K562 (cell line): ENCODE data around the gene CCDC152. TPM values are rescaled to one million over a fixed set of nuclear protein-coding genes. Genes with fewer than 3 reads are reported as not detected.

Experiments
- FUS ChIP-seq: fragments of 200-400 bp; formaldehyde crosslinking; optimal IDR thresholded peaks from 2 replicates; pipeline ENCODE3; 2017; ENCODE audit warnings: low read depth, low read length
- HDAC3 ChIP-seq: fragments of 450-650 bp; IDR thresholded peaks from 2 replicates; pipeline ENCODE4 v1.6.1; 2018; ENCODE audit warnings: borderline replicate concordance, mild to moderate bottlenecking, moderate library complexity; ENCODE audit not compliant: partially characterized antibody
- HDAC6 ChIP-seq: IDR thresholded peaks from 2 replicates; pipeline ENCODE4 v1.6.1; 2012; ENCODE audit warnings: low read depth, mild to moderate bottlenecking, control low read depth, inconsistent platforms, low read length, moderate library complexity
- RAD21 ChIP-seq, 2 experiments: fragments of 250-450 bp in 1 of 2; fragments of 450-650 bp in 1 of 2; sonication (Bioruptor Pico) in 1 of 2; formaldehyde crosslinking in 1 of 2; IDR thresholded peaks in 1 of 2; conservative IDR thresholded peaks in 1 of 2; 2 replicates each; pipeline versions ENCODE4 v1.4.0 to v1.8.0; 2020 to 2022; ENCODE audit warnings: mild to moderate bottlenecking in 2 of 2, moderate library complexity in 1 of 2
- RBM34 ChIP-seq: fragments of 200-400 bp; formaldehyde crosslinking; IDR thresholded peaks from 2 replicates; pipeline ENCODE4 v1.6.1; 2018; ENCODE audit warnings: low read length, borderline replicate concordance; ENCODE audit not compliant: insufficient read depth
- SAP30 ChIP-seq: fragments of 200-600 bp; sonication (generic); IDR thresholded peaks from 2 replicates; pipeline ENCODE4 v1.6.1; 2012; ENCODE audit warnings: borderline replicate concordance, low read depth, mild to moderate bottlenecking, moderate library complexity, low read length, control low read depth, inconsistent platforms; ENCODE audit not compliant: insufficient read depth, poor library complexity, severe bottlenecking
- TAF15 ChIP-seq: fragments of 200-400 bp; formaldehyde crosslinking; IDR thresholded peaks from 2 replicates; pipeline ENCODE4 v1.6.1; 2017; ENCODE audit warnings: mild to moderate bottlenecking, low read depth, low read length, moderate library complexity
- ZNF217 ChIP-seq: sonication (generic); formaldehyde crosslinking; IDR thresholded peaks from 2 replicates; pipeline ENCODE4 v1.8.0; 2022; ENCODE audit warnings: mild to moderate bottlenecking, missing genetic modification reagents
- polyA plus RNA-seq, 8 experiments: library from polyadenylated mRNA; depleted of rRNA in 4 of 8; stranded (reverse) in 5 of 8; unstranded in 3 of 8; fragments of >200 nt; fragmentation: Nextera tagmentation in 2 of 8; fragmentation: Illumina TruSeq in 1 of 8; extraction: Ambion mirVana in 2 of 8; extraction: Trizol in 1 of 8; gene quantifications; 2 replicates each; pipeline versions ENCODE4 v1.2.1 to v1.2.3, GENCODE V29; 2011 to 2014; ENCODE audit warnings: inconsistent platforms in 1 of 8, missing spikeins in 1 of 8
- total RNA-seq, 7 experiments: library from RNA; depleted of rRNA in 6 of 7; stranded (reverse); fragments of >200 nt in 6 of 7; fragmentation: Illumina TruSeq in 2 of 7; extraction: Trizol in 2 of 7; gene quantifications; 2 replicates each; pipeline versions ENCODE4 v1.2.1 to v1.2.3, GENCODE V29; 2011 to 2021; ENCODE audit warnings: low replicate concordance in 1 of 7
- TF ChIP-seq, protein P1 (sequence below): fragments of 250-450 bp; sonication (Bioruptor Pico); IDR thresholded peaks from 2 replicates; pipeline ENCODE4 v1.4.0; 2020
- TF ChIP-seq, protein P2 (sequence below), 2 experiments: fragments of 450-650 bp; IDR thresholded peaks; 2 replicates each; pipeline ENCODE4 v1.6.1; 2016; ENCODE audit warnings: mild to moderate bottlenecking in 2 of 2, borderline replicate concordance in 1 of 2, low read depth in 1 of 2, moderate library complexity in 1 of 2

CCDC152 gene
- total and polyA plus RNA-seq, 9 of the 15 experiments (the other 6 are each of a cell fraction or from before 2014, with no cell fraction given), result 2.5 to 11.6 (median 5.1) TPM

DNA sequence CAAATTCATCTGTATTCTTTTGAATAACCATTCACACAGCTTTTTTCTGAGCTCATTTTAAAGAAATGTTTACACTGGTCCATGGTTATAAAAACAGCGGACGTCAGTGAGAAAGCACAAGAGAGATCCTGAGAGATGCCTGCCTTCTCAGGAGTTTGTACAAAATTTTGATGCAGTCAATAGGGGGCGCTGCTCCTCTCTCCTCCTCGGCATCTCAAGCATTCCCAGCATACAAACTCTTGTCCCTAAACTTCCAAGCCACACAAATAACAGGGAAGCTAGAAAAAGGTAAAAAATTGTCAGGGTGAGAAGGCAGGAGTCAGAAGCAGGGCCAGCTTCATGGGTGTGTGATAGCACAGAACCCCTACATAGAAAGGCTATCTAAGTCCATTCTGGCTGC is 11.2 kb upstream of the CCDC152 start (continued):
- TF ChIP-seq, protein P1, sequence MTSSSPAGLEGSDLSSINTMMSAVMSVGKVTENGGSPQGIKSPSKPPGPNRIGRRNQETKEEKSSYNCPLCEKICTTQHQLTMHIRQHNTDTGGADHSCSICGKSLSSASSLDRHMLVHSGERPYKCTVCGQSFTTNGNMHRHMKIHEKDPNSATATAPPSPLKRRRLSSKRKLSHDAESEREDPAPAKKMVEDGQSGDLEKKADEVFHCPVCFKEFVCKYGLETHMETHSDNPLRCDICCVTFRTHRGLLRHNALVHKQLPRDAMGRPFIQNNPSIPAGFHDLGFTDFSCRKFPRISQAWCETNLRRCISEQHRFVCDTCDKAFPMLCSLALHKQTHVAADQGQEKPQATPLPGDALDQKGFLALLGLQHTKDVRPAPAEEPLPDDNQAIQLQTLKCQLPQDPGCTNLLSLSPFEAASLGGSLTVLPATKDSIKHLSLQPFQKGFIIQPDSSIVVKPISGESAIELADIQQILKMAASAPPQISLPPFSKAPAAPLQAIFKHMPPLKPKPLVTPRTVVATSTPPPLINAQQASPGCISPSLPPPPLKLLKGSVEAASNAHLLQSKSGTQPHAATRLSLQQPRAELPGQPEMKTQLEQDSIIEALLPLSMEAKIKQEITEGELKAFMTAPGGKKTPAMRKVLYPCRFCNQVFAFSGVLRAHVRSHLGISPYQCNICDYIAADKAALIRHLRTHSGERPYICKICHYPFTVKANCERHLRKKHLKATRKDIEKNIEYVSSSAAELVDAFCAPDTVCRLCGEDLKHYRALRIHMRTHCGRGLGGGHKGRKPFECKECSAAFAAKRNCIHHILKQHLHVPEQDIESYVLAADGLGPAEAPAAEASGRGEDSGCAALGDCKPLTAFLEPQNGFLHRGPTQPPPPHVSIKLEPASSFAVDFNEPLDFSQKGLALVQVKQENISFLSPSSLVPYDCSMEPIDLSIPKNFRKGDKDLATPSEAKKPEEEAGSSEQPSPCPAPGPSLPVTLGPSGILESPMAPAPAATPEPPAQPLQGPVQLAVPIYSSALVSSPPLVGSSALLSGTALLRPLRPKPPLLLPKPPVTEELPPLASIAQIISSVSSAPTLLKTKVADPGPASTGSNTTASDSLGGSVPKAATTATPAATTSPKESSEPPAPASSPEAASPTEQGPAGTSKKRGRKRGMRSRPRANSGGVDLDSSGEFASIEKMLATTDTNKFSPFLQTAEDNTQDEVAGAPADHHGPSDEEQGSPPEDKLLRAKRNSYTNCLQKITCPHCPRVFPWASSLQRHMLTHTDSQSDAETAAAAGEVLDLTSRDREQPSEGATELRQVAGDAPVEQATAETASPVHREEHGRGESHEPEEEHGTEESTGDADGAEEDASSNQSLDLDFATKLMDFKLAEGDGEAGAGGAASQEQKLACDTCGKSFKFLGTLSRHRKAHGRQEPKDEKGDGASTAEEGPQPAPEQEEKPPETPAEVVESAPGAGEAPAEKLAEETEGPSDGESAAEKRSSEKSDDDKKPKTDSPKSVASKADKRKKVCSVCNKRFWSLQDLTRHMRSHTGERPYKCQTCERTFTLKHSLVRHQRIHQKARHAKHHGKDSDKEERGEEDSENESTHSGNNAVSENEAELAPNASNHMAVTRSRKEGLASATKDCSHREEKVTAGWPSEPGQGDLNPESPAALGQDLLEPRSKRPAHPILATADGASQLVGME, result no peak
- TF ChIP-seq RBM34 (no peak), TAF15 (no peak), HDAC3 (no peak), RAD21 (CRISPR knock-in tag; conservative IDR thresholded peaks at IDR 0.05 in 1 of 2, IDR thresholded peaks at IDR 0.05 in 1 of 2) (peak in 1 of 2 experiments; percentile 55; a peak in 2 of 4 replicates), FUS (no peak), SAP30 (no peak), ZNF217 (CRISPR knock-in tag) (no peak), HDAC6 (no peak)
- TF ChIP-seq, protein P2, sequence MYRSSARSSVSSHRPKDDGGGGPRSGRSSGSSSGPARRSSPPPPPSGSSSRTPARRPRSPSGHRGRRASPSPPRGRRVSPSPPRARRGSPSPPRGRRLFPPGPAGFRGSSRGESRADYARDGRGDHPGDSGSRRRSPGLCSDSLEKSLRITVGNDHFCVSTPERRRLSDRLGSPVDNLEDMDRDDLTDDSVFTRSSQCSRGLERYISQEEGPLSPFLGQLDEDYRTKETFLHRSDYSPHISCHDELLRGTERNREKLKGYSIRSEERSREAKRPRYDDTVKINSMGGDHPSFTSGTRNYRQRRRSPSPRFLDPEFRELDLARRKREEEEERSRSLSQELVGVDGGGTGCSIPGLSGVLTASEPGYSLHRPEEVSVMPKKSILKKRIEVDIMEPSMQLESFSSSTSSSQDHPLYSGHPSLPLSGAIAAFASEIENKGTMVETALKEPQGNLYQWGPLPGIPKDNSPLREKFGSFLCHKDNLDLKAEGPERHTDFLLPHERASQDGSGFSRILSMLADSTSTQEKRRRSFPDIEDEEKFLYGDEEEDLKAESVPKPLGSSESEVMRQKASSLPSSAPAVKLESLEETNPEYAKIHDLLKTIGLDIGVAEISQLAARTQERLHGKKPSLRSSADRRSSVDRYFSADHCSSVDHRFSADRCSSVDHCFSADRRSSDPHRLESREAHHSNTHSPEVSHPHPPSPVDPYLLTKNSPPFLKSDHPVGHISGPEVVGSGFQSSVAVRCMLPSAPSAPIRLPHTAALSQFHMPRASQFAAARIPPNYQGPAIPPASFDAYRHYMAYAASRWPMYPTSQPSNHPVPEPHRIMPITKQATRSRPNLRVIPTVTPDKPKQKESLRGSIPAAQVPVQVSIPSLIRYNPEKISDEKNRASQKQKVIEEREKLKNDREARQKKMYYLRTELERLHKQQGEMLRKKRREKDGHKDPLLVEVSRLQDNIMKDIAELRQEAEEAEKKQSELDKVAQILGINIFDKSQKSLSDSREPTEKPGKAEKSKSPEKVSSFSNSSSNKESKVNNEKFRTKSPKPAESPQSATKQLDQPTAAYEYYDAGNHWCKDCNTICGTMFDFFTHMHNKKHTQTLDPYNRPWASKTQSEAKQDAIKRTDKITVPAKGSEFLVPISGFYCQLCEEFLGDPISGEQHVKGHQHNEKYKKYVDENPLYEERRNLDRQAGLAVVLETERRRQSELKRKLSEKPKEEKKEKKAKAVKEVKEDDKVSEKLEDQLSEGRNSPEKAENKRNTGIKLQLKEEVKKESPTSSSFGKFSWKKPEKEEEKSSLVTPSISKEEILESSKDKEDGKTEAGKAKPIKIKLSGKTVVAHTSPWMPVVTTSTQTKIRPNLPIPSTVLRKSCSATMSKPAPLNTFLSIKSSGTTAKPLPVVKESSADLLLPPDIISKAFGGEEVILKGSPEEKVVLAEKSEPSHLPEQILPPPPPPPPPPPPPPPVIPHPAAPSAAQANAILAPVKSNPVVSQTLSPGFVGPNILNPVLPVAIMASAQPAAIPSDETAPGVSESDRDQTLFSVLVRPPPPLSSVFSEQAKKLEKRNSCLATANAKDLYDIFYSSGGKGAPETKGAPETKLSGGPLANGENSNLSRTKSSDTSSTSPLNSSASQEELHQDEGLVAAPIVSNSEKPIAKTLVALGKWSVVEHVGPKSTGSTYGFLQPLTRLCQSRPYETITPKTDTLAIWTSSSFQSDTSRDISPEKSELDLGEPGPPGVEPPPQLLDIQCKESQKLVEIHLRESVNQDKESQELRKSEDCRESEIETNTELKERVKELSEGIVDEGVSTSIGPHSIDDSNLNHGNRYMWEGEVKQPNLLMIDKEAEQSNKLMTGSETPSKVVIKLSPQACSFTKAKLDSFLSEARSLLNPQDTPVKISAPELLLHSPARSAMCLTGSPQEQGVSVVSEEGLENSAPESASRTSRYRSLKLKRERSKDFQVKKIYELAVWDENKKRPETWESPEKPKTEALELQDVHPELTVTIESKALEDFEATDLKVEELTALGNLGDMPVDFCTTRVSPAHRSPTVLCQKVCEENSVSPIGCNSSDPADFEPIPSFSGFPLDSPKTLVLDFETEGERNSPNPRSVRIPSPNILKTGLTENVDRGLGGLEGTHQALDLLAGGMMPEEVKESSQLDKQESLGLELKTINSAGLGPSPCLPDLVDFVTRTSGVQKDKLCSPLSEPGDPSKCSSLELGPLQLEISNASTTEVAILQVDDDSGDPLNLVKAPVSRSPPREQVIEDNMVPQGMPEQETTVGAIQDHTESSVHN (IDR thresholded peaks at IDR 0.05; ENCODE audit: borderline replicate concordance in 1 of 2, low read depth in 1 of 2), result no peak
